HG02759 (cell line): ENCODE measurements around the gene MCRIP2.

Experiments used
- ATAC-seq: cut with Tn5 transposase; IDR thresholded peaks from one replicate; pipeline ENCODE4 v1.9.1; 2021; ENCODE audit warnings: mild to moderate bottlenecking, moderate library complexity; ENCODE audit not compliant: unreplicated experiment

Gene MCRIP2

DNA sequence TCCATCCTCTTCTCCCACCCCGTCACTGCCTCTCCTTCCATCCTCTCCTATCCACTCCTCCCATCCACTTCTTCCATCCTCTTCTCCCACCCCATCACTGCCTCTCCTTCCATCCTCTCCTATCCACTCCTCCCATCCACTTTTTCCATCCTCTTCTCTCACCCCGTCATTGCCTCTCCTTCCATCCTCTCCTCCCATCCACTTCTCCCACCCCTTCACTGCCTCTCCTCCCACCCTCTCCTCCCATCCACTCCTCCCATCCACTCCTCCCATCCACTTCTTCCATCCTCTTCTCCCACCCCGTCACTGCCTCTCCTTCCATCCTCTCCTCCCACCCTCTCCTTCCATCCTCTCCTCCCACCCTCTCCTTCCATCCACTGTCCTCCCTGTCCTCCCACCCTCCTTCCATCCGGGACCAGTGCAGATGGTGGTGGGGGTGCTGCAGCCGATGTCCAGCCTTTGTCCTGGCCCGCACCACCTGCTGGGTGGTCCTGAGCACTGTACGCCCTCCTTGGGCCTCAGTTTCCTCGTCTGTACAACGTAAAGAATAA lies 9.7 kb upstream of the MCRIP2 start:
- ATAC-seq = no peak

DNA sequence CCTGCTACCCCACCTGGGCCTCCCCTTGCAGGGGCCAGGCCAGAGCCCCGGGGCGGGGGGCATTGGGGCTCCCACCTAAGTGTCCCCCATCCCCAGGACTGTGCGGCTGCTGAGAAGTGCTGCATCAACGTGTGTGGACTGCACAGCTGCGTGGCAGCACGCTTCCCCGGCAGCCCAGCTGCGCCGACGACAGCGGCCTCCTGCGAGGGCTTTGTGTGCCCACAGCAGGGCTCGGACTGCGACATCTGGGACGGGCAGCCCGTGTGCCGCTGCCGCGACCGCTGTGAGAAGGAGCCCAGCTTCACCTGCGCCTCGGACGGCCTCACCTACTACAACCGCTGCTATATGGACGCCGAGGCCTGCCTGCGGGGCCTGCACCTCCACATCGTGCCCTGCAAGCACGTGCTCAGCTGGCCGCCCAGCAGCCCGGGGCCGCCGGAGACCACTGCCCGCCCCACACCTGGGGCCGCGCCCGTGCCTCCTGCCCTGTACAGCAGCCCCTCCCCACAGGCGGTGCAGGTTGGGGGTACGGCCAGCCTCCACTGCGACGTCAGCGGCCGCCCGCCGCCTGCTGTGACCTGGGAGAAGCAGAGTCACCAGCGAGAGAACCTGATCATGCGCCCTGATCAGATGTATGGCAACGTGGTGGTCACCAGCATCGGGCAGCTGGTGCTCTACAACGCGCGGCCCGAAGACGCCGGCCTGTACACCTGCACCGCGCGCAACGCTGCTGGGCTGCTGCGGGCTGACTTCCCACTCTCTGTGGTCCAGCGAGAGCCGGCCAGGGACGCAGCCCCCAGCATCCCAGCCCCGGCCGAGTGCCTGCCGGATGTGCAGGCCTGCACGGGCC lies 8.9 kb upstream of the MCRIP2 start:
- no peak for ATAC-seq

DNA sequence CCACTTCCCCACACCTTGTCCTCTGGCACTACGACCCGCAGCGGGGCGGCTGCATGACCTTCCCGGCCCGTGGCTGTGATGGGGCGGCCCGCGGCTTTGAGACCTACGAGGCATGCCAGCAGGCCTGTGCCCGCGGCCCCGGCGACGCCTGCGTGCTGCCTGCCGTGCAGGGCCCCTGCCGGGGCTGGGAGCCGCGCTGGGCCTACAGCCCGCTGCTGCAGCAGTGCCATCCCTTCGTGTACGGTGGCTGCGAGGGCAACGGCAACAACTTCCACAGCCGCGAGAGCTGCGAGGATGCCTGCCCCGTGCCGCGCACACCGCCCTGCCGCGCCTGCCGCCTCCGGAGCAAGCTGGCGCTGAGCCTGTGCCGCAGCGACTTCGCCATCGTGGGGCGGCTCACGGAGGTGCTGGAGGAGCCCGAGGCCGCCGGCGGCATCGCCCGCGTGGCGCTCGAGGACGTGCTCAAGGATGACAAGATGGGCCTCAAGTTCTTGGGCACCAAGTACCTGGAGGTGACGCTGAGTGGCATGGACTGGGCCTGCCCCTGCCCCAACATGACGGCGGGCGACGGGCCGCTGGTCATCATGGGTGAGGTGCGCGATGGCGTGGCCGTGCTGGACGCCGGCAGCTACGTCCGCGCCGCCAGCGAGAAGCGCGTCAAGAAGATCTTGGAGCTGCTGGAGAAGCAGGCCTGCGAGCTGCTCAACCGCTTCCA lies 8.1 kb upstream of the MCRIP2 start:
- no peak for ATAC-seq

DNA sequence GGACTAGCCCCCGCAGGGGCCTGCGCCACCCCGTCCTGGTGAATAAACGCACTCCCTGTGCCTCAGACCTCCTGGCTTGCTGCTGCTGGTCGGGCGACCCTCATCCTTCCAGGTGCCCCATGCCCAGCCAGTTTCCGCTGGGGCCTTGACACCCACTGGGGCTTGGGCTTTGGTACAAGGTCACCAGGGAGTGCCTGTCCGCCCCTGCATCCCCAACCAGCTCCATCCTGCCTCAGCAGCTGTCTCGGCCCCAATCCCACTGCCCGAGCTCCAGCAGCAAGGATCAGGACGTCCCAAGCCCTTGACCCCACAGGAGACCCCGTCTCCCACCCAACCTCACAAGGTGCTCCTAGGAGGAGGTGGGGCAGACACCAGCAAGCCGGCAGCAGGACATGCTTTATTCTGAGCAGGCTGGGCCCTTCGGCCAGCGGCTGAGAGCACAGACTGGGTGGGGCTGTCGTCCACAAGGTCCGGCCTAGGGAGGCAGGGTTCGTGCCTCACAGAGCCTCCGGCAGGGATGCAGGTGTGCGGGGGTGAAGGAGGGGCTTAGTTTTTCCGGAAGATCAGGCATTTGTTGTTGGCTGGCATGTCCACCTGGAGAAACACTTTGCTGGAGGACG lies 7.5 kb upstream of the MCRIP2 start:
- ATAC-seq = no peak

DNA sequence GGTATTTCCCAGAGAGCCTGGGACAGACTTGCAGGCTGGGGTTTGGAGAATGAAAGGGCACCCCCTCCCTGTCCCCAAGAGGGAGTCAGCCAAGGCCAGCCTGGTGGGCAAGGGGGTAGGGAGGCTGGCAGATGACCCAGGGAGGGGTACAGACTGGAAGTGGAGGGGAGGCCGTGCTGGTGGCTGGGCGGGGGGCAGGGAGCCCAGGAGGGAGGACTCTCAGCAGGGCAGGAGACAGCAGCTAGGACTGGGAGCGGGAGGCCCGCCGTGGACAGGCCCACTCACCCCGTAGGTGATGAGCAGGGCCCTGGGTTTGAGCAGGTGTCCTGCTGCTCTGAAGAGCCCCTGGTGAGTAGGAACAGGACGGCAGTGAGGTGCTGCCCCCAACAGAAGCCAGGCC lies 6.6 kb upstream of the MCRIP2 start:
- ATAC-seq = no peak

DNA sequence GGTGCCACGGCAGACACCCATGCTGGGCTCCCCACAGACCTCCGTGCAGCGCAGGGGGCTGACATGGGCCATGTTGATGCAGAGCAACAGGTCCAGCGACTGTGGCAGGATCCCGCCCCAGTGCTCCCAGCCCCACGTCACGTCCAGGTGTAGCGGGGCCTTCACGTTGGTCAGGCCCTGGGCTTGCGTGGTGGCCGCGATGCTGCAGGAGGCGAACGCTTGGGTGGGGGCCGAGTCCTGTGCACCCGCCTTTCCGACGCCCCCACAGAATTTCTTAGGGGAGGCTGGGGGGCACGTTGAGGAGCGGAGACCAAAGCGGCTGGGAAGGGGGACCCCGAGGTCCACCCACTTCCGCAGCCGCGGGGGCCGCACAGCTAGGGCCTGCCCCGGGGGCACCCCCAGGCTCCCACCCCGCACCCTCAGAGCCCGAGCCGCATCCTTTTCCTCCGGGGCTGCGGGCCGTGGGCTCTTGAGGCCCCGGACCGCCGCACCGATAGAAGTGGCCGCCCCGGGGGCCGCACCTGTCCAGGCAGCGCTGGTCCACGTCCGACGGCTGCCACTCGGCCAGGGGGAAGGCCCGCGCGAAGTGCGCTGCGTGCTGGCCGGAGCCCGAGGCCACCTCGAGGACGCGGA lies 5.9 kb upstream of the MCRIP2 start:
- peak; percentile 16 for ATAC-seq

DNA sequence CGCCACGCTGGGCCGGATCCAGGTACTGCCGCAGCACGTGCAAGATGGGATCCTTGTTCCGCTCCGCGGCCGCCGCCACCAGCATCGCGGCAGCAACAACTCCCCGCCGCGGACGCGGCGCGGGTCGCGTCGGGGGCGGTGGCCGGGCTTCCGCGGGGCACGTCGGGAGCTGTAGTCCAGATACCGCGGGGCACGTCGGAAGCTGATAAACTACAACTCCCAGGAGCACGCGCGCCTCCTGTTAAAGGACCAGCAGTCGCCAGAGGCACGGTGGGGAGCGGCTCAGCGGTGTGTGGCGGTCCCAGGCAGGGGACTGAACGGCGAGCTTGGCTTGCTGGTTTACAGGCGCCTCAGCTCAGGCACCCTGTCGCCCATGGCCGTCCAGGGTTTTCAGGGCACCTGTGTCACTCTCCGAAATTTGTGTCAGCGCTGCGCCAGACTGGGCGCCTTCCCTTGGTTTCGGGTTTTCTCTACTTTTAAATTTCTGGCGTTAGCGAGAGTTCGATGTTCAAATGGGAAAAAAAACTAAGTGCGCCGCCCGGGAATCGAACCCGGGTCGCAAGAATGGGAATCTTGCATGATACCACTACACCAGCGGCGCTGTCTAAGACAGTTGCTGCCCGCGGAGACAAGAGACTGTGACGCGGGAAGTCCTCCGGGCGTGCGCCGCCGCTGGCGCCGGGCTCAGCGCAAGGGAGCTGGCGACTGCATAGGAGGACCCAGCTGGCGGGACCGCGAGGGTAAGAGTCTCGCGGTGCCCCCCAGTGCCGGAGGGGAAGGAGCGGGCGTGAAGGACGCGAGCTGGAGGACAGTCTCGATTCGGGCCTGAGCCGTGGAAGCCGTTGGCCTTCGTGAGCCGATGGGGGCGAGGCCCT lies 5.2 kb upstream of the MCRIP2 start, which contains the start of gene METTL26:
Gene METTL26 (minus strand): TSS at position 100 of the 875 bp plus-strand sequence. CDS start 15 bp downstream, at position 85.
- peak; percentile 74 for ATAC-seq

DNA sequence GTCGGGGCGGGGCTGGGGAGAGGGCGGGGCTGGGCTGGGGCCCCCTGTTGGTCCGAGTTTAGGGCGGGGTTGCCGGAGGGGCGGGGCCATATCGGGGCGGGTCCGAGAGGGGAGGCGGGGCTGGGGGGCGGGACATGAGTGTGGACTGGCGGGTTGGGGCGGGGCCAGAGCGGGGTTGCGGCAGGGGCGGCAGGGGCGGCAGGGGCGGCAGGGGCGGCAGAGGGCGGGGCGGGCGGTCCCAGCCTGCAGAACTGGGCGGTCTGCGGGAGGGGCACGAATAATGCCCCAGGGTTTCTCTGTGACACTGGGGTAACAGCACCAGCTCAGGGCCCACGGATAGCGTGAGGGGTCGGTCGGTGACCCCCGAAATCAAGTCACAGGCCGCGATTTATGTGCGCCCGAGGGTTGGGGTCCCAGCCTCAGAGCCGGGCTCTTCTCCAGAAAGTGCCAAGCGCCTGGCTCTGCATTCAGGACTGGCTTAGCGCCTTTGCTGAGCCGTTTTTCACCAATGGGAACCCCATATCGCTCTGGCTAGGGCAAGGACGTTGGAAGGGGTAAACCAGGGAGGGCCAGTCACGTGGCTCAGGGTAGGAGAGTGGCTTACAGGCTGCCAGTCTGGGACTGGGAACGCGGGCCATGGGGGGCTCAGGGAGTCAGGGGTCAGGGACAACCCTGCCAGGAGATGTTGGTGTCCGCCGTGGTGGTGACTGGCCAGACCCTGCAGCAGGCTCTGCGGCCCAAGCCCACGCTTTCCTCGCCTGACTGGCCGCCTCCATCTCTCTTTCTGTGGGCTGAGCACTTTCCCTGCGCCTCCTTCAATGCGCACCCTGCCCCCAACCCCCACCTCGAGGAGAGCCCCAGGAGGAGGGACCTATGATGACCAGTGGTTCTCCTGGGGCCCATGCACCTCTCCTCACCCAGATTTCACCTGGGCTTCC lies 4.3 kb upstream of the MCRIP2 start:
- ATAC-seq = no peak

DNA sequence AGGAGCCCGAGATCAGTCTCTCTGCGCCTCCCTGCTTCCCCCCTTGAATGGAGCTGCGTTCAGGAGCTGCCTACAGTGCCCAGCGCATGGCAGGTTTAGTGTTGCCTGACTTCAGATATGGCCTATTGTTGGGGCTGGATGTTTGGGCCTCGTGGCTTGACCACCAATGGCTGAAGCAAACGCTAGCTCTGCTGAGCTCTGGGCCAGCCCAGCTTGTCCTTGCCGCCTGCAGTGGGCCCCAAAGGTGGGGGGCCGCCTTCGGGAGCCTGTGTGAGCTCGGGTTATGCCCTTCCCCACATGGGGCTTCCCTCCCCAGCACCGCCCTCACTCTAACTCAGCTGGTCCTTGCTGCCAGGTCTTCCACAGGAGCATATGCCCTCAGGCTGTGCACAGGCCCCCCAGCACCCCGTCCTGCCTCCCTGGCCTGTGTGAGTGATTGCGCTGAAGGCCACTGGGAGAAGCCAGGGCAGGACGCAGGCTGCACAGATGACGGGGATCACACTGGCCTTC lies 3.5 kb upstream of the MCRIP2 start:
- no peak for ATAC-seq

DNA sequence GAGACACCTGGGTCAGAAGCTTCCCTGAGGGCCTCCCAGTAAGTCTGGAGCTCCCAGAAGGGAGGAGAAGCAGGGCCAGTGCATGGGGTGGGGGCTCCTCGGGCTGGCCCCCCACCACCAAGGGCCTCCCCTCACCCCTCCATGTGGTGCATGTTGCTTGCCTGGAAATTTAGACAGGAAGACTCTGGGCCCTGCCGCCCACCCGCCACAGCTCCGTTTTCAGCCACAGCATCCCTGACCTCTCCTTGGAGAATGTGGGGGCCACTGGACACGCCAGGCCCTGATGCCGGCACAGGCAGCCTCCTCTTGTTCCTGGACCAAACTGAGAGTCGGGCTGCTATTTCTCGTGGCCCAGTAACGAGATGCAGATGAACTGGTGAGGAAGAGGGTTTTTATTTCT lies 2.8 kb upstream of the MCRIP2 start:
- ATAC-seq = no peak

DNA sequence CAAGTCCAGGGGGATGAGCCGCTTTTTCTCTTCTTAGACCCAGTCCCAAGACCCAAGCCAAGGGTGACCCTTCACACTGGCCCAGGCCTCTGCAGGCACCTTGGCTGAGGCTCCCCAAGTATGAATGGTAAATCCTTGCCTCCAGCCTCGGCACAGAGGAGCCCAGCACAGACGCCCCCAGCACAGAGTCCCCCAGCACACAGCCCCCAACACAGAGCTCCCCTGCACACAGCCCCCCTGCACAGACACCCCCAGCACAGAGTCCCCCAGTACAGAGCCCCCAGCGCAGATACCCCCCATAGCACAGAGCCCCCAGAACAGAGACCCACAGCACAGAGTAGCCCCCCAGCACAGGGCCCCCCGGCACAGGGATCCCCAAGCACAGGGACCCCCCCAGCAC lies 1.0 kb upstream of the MCRIP2 start:
- no peak for ATAC-seq

DNA sequence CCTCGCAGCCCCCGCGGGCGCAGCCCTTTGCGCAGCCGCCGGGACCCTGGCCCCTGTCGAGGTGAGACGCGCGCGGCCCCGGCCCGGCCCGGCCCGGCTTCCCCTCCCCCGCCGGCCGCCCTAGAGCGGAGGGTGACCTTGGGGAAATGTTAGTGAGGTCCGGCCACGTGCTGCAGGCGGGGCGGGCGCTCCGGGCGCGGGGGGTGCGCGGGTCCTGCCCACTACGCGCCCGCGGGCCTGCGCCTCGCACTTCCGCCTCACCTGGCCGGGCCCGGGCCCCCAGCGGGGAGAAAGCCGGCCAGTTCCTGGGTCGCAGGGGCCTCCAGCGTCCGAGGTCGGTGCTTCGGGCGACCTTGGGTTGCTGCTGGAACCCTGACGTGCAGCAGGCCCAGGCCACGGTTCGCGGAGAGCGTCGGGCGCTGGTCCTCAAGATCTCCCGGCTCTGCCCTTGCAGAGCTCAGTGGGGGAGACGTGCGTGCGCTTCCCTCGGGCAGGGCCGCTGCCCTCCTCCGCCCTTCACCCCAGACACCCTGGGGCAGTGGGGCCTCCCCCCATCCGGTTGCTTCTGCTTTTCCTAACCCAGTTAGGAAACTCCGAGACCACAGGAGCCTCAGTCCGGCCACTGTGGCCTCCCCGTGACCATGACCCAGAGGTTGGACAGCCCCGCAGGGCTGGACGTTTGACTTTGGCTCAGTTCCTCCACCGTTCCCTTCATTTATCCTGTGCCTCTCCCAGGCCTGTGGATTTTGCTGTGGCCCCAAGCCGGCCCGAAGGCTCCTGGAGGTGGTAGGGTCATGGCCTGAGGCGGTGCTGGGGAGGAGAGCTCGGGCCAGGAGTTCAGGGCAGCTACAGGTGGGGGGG lies 791 bp downstream of the MCRIP2 start:
- ATAC-seq = peak; percentile 52

DNA sequence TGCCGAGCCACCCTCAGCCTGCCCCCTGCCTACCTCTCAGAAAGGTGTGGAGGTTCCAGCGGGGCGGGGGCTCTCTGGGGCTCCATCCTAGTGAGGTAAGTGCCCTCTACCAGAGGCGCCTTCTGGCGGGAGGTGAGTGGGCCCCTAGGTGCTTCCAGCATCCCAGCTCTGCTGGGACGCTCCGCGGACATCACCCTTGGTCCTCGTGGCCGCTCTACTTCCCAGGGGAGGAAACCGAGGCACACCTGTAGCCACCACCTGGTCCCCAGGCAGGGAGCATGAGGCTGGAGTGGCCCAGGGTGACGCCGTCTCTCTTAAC lies 1.4 kb downstream of the MCRIP2 start:
- ATAC-seq = no peak

DNA sequence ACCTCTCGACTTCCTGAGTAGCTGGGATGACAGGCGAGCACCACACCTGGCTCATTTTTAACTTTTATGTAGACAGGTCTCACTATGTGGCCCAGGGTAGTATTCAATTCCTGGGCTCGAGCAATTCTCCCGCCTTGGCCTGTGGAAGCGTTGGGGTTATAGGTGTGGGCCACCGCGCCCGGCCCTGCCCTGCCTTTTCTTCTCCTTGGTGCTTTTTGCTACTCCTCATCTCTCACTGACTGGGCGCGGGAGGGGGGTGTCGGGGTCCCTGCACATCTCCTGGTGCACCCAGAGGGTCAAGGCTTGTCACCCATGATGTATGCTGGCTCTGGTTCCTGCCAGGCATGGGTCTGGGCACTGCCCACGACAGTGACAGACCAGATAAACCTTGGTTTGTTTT lies 2.9 kb downstream of the MCRIP2 start:
- no peak for ATAC-seq

DNA sequence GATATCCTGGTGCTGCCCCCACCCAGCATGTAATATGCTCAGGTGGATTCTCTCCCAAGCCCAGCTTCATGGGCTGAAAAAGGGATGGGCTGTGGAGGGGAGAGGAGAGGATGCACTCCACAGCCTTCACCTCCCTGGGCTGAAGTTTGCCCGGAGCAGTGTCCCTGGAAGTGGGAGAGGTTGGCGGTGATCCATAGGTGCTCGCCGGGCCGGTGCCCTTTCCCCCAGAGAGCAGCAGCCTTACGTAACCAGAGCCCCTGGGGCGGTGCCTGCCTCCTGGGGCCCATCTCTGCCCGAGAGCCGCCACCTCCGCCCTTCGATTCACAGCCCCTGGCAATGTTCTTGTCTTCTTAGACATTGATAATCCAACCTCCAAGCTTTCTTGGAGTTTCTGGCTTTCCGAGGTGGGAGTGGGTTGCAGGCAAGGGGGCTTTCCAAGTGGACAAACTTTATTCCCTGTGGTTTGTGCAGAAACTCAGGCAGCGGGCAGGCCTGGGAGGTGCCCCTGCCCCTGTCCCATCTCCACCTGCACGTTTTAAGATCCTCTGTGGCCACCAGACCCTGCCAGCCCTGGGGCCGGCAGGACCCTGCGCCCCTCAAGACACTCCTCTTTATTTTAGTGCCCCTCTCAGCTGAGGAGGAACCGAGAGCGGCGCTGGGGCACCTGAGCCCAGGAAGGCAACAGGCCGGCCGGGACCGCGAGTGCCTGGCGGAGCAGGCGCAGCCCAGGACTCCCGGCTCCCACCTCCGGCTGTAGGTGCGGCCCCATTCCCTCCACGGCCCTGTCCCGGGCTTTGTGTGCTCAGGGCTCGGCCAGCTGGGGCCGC lies 4.4 kb downstream of the MCRIP2 start:
- no peak for ATAC-seq

DNA sequence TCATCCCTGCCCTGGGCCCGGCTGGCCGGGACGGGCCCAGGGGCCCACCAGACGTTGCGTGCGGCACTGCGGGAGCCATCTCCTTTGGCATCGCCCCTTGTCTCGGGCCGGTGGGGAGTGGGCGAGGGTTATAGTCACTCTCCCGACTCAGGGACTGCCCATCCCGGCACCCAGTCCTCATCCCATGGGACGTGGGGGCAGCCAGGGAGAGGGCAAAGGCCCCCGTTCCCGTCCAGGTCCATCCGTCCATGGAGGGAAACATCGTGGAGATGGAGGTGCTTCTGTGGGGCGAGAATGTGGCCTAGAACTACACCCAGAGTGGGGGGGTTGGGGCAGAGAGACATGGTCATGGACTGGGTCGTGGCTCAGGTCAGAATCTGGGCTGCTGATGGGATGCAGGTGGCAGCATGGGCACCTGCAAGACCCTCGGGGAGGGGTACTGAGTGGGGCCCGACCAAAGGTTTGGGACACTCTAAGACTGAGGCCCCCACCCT lies 5.1 kb downstream of the MCRIP2 start:
- no peak for ATAC-seq
